IPS-11a (cell line): ENCODE measurements around the gene GFRA1.

Source experiments
- H3K4me3 ChIP-seq: one replicate; pipeline ENCODE4 v1.5.1; 2013; ENCODE audit warnings: low read depth, low read length, control low read depth

GFRA1 gene

DNA sequence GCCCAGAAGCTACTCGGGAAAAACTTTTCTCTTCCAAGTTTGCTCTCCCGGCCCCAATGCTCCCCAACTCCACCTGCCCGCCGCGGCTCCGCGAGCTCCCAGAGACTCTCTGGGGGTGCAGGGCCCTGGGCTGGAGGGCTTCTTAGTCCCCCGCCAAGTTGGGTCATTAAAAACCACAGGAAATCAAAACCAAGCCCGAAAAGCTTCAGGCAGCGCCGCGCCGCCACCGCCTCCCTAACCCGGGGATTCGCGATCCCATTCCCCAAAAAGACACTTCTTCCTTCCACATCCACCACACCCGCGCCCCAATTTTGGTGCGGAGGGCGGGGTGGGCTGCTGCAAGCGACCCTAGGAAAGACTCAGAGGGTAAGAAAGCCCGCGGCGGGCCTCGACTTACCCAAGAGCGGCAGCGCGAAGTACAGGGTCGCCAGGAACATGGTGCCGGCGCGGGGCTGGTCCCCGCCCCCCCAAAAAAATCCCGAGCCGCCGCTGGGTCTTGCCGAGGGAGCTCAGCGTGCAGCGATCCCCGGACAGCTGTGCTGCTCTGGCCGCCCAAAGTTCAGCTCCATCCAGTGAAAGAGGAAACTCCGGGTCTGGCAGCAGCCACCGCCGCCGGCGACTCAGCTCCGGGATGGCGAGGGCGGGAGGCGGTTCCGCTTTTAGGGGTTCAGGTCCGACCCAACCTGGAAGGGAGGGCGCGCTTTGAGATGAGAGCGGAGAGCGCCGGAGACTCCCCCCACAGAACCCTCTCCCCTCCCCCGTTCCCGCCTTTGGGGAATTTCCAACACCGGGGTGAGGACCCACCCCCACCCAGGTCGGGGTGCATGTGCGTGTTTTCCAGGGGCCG is 1.2 kb downstream of the GFRA1 start:
- peak overlapping the region; percentile 52 for H3K4me3 ChIP-seq

GRCh38 chr10:116270771-116271592 is 2.0 kb downstream of the GFRA1 start:
- H3K4me3 ChIP-seq = peak overlapping the region; percentile 52

DNA sequence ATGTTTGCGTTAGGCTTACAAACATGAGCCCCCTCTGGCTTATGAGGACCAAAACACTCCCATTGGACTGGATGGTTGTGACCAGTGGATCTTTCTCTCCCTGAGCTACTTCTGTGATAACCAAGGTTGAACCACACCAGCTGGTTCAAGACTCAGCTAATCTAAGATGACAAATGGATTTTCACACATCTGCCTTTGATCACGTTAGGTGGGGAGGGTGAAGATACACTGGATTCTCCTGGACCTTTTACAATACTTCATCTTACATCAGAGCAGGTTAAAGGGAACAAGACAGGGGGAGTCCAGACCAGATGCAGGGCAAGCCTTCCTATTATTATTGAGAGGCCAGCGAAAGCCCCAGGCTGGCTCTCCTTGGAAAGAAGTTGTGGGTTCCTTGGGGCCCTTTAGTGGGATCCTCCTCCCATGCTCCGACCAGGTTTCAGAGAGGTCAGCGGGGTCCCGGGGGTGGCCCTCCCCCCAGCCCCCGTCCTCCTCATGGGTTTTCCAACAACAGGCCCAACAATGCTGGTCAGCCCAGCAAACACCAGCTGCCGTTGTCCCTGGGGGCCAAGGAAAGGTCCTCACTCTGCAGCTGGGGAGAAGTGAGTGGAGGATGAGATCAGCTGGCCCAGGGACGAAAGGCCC is 2.8 kb downstream of the GFRA1 start:
- H3K4me3 ChIP-seq = no peak overlapping the region

- no peak overlapping the region for H3K4me3 ChIP-seq
Observed at GRCh38 chr10:116269619-116270018, 3.4 kb downstream of the GFRA1 start.

DNA sequence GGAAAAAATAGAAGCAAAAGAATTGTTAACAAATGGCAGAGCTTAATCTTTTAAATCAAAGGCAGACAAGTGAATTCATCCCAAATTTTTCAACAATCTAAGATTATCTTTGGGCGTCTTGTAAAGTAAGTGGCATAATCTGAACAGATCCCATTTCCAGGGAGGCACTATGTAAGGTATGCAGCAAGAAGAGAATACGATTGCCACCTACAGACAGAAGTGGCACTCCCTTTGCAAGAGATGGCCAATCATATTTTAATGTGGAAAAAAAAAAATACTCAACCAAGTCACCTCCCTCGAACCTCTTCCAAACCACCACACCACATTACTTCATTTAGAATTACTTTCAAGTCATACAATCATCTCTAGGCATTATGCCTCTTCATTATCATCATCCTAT is 4.0 kb downstream of the GFRA1 start:
- H3K4me3 ChIP-seq = no peak overlapping the region

DNA sequence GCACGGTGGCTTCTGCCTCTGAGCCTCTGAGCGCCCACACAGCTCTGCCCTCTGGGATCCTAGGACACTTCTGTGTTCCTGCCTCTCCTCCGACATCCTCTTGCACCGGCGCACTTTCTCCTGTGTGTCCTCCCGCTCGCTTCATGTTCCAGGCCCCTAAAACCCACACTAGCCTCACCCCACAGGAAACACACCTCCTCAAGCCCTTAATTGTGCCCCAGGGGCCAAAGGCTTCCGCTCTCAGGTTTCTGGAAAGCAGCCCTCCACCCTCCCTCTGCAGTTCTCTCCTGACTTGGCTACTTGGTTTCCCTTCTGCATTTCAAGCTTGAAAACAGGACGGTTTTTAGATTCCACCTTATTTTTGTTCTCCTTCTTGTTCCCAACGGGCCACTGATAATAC is 7.3 kb downstream of the GFRA1 start:
- no peak overlapping the region for H3K4me3 ChIP-seq

- no peak overlapping the region for H3K4me3 ChIP-seq
Observed at GRCh38 chr10:116263870-116264655, 8.9 kb downstream of the GFRA1 start.

- no peak overlapping the region for H3K4me3 ChIP-seq
Observed at GRCh38 chr10:116262678-116263077, 10.3 kb downstream of the GFRA1 start.

DNA sequence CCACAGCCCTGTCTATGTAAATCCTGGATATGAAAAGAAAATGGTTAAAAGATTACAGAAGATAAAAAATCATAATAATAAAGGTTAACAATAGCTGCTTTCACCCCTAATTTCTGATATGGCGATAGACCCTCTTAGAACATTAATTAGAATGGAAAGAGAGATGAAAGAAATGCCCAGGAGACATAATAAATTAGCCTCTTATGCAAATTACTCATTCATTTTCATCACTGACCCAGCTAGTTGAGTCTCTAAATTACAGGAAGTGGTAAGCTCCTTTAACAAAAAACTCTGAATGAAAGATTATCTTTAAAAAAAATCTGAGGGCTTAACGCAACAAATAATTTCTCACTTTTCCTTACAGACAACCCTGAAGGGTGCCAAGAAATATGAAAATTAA is 12.4 kb downstream of the GFRA1 start:
- no peak overlapping the region for H3K4me3 ChIP-seq

- H3K4me3 ChIP-seq = no peak overlapping the region
Observed at GRCh38 chr10:116259638-116260037, 13.4 kb downstream of the GFRA1 start.

DNA sequence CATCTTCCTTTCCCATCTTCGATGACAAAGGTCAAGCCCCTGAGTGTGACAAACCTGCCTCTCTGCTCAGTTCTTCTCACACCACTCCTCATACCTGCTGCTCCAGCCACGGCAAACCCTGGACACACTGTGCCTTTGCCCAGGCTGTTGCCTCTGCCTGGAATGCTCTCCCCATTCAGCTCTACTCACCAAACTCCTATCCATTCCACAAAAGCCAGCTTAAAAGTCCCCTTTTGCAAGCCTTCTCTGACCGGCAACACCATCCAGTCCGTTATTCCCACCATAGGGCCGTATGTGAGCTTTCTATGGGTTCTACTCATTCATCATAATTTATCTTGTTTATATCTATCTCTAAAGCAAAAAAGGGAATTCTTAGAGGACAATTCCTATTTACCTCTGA is 15.2 kb downstream of the GFRA1 start:
- no peak overlapping the region for H3K4me3 ChIP-seq

GRCh38 chr10:116256752-116257259 is 16.2 kb downstream of the GFRA1 start:
- no peak overlapping the region for H3K4me3 ChIP-seq

DNA sequence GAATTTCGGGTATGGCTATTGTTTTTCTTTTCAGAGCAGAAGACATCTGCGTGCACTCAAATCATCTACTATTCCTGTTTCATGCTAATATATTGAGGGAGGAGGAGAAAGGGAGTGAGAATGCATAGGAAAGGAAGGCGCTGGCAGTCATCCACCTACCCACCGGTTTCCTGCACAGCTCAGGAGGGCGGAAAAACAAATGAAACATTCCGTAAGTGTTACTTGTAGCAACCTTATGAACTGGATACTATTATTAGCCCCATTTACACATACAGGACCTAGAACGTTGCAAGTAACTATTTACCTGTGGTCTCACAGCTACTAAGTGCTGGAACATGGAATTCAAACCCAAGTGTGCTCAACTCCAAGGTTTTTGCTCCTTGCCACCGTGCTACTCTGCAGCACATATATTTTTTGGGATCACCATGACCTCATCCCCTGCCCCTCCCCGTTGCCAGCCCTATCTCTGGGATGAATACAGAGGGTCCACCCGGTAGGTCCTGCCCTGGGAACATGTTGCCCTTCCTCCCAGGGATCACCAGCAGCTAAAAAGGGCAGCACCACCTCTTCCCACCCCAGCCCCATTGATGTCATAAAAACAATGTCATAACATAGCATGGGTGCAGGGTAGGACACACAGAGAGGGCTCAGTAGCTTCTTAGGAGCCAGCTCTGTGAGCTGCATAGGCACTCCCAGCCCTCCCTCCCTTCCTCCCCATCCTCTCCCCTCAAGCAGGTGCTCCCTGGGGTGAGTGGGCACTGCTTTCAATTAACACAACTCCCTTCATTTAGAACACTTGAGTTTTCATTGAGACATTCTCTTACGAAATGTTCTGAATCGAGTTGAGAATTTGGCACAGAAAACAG is 16.9 kb downstream of the GFRA1 start:
- H3K4me3 ChIP-seq = no peak overlapping the region

DNA sequence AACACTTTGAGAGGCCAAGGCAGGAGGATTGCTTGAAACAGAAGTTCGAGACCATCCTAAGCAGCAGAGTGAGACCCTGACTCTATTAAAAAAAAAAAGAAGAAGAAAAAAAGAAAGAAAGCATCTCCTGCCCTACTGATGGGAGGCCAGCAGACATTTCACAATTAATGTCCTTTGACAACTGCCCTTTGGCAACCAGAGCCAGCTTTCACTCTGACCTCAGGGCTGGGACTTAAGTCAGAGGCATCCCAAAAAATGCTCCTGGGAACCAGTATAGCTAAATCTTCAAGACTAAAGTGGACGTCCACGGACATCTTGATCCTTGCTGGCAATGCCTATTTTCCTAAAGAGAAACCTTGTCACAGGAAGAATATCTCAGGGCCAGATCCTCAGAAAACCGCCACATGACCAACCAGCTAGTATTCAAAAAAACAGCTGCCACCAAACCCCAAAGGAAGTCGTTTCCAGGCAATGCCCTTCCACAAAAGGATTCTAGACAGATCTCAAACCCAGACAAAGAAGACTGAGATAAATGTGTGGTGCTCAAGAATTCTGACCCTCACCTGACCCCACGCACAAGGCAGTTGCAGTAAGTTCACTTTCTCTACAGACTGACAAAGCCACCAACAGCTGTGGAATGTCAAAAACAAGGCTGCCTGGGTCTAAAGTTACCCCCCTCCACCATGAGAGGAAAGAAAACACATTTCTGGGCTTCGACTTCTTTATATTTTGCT is 18.4 kb downstream of the GFRA1 start:
- no peak overlapping the region for H3K4me3 ChIP-seq

DNA sequence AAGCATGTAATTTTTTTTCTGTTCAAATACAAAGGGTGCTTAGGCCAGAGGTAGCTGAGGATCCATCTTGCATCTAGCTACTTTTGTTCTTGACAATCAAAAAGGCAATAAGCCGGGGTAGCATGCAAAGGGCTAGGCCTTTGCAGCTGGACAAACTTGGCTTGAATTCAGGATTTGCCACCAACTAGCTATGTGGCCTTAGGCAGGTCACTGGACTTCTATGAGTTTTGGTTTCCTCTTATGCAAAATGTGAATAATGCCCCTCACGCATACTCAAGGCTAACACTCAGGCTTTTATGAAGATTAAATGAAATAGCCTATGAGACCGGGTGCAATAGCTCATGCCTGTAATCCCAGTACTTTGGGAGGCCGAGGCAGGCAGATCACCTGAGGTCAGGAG is 19.3 kb downstream of the GFRA1 start:
- H3K4me3 ChIP-seq = no peak overlapping the region

GRCh38 chr10:116251602-116252395 is 21.2 kb downstream of the GFRA1 start:
- H3K4me3 ChIP-seq = no peak overlapping the region

DNA sequence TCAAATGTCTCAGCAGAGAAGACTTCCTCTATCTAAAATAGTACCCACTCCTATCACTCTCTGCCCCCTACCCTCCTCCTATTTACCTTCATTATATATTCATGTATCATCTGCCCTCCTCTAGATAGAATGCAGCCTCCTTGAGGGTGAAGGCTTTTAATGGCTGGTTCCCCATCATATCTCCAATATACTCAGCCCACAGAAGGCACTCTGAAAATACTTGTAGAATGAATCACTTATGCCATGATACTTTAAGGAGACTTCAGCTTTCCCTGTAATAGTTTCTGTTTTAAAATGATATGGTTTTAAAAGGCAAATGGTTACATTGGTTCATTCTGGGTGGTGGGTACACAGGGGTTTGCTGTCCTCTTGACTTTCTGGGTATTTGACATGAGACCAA is 25.3 kb downstream of the GFRA1 start:
- no peak overlapping the region for H3K4me3 ChIP-seq

DNA sequence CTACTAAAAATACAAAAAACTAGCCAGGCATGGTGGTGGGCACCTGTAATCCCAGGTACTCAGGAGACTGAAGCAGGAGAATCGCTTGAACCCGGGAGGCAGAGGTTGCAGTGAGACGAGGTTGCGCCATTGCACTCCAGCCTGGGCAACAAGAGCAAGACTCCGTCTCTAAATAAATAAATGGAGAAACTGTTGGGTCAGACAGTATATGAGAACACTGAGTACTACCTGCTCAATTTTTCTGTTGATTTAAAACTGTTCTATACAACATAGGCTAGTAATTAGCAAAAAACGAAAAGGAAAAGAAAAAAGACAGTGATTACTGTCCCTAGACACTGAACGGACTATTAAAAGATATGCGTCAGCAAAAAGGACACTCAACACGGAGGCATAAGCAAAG is 26.7 kb downstream of the GFRA1 start:
- no peak overlapping the region for H3K4me3 ChIP-seq
